ENCODE data around the gene C19orf38. TPM values are rescaled to one million over a fixed set of nuclear protein-coding genes. Genes with fewer than 3 reads are reported as not detected.

The C19orf38 gene
- total RNA-seq, 1 donor: under 0.01 TPM

- H3K4me1 ChIP-seq (ENCODE audit: insufficient read depth, low read length): no peaks in the 10 kb centered on the region
- DNase-seq (ENCODE audit: insufficient read length, low spot score, missing footprints): peak; percentile 71
- no peak overlapping the region for H3K27ac ChIP-seq (ENCODE audit: low read depth, low read length)
- H3K79me2 ChIP-seq (ENCODE audit: insufficient read depth, low read length): peaks cover 81% of the 10 kb centered on the region
- no peaks in the 10 kb centered on the region for H3K9me3 ChIP-seq (ENCODE audit: low read depth, low read length)
- no peaks in the 10 kb centered on the region for H3K36me3 ChIP-seq (ENCODE audit: insufficient read depth, low read length)
- peak; percentile 13 for TF ChIP-seq CTCF (IDR thresholded peaks at IDR 0.05; ENCODE audit: extremely low read depth, low read depth, low read length)
- H4K20me1 ChIP-seq (ENCODE audit: insufficient read depth, low read length): peaks cover 57% of the 10 kb centered on the region
- no peak overlapping the region for H3K4me2 ChIP-seq (ENCODE audit: insufficient read depth, low read length)
- H3K4me3 ChIP-seq (ENCODE audit: insufficient read depth, low read length): no peak overlapping the region
- no peaks in the 10 kb centered on the region for H3K27me3 ChIP-seq (ENCODE audit: insufficient read depth, low read length)
- no peak overlapping the region for H2AFZ ChIP-seq (ENCODE audit: low read length)
These were observed 47.7 kb downstream of the C19orf38 start for GRCh38 chr19:10895920-10896319.

GRCh38 chr19:10896851-10897526 lies 48.8 kb downstream of the C19orf38 start:
- no peak overlapping the region for H3K27ac ChIP-seq (ENCODE audit: low read depth, low read length)
- H3K36me3 ChIP-seq (ENCODE audit: insufficient read depth, low read length): no peaks in the 10 kb centered on the region
- H3K79me2 ChIP-seq (ENCODE audit: insufficient read depth, low read length): peaks cover 81% of the 10 kb centered on the region
- no peaks in the 10 kb centered on the region for H3K4me1 ChIP-seq (ENCODE audit: insufficient read depth, low read length)
- no peak overlapping the region for H3K4me2 ChIP-seq (ENCODE audit: insufficient read depth, low read length)
- H2AFZ ChIP-seq (ENCODE audit: low read length): no peak overlapping the region
- TF ChIP-seq CTCF (IDR thresholded peaks at IDR 0.05; ENCODE audit: extremely low read depth, low read depth, low read length): no peak
- H3K27me3 ChIP-seq (ENCODE audit: insufficient read depth, low read length): no peaks in the 10 kb centered on the region
- peak; percentile 63 for DNase-seq (ENCODE audit: insufficient read length, low spot score, missing footprints)
- H3K9me3 ChIP-seq (ENCODE audit: low read depth, low read length): no peaks in the 10 kb centered on the region
- peaks cover 49% of the 10 kb centered on the region for H4K20me1 ChIP-seq (ENCODE audit: insufficient read depth, low read length)
- H3K4me3 ChIP-seq (ENCODE audit: insufficient read depth, low read length): no peak overlapping the region

GRCh38 chr19:10898633-10899032 lies 50.4 kb downstream of the C19orf38 start:
- H3K27ac ChIP-seq (ENCODE audit: low read depth, low read length): no peak overlapping the region
- H3K9me3 ChIP-seq (ENCODE audit: low read depth, low read length): no peaks in the 10 kb centered on the region
- peaks cover 78% of the 10 kb centered on the region for H3K79me2 ChIP-seq (ENCODE audit: insufficient read depth, low read length)
- no peaks in the 10 kb centered on the region for H3K27me3 ChIP-seq (ENCODE audit: insufficient read depth, low read length)
- peaks cover 47% of the 10 kb centered on the region for H4K20me1 ChIP-seq (ENCODE audit: insufficient read depth, low read length)
- no peaks in the 10 kb centered on the region for H3K4me1 ChIP-seq (ENCODE audit: insufficient read depth, low read length)
- no peak overlapping the region for H2AFZ ChIP-seq (ENCODE audit: low read length)
- DNase-seq (ENCODE audit: insufficient read length, low spot score, missing footprints): peak; percentile 62
- H3K4me3 ChIP-seq (ENCODE audit: insufficient read depth, low read length): no peak overlapping the region
- no peak for TF ChIP-seq CTCF (IDR thresholded peaks at IDR 0.05; ENCODE audit: extremely low read depth, low read depth, low read length)
- no peak overlapping the region for H3K4me2 ChIP-seq (ENCODE audit: insufficient read depth, low read length)
- no peaks in the 10 kb centered on the region for H3K36me3 ChIP-seq (ENCODE audit: insufficient read depth, low read length)

- H3K27ac ChIP-seq (ENCODE audit: low read depth, low read length): no peak overlapping the region
- H2AFZ ChIP-seq (ENCODE audit: low read length): no peak overlapping the region
- no peaks in the 10 kb centered on the region for H3K4me1 ChIP-seq (ENCODE audit: insufficient read depth, low read length)
- H3K9me3 ChIP-seq (ENCODE audit: low read depth, low read length): no peaks in the 10 kb centered on the region
- H3K27me3 ChIP-seq (ENCODE audit: insufficient read depth, low read length): no peaks in the 10 kb centered on the region
- H3K4me2 ChIP-seq (ENCODE audit: insufficient read depth, low read length): no peak overlapping the region
- H3K79me2 ChIP-seq (ENCODE audit: insufficient read depth, low read length): peaks cover 78% of the 10 kb centered on the region
- peaks cover 47% of the 10 kb centered on the region for H4K20me1 ChIP-seq (ENCODE audit: insufficient read depth, low read length)
- TF ChIP-seq CTCF (IDR thresholded peaks at IDR 0.05; ENCODE audit: extremely low read depth, low read depth, low read length): no peak
- no peaks in the 10 kb centered on the region for H3K36me3 ChIP-seq (ENCODE audit: insufficient read depth, low read length)
- DNase-seq (ENCODE audit: insufficient read length, low spot score, missing footprints): peak; percentile 30
- H3K4me3 ChIP-seq (ENCODE audit: insufficient read depth, low read length): no peak overlapping the region
These were observed 51.0 kb downstream of the C19orf38 start for GRCh38 chr19:10899151-10899653.
